HUES6 (cell line): ENCODE results near the gene PRLH.

ENCODE experiments used
- H3K27ac ChIP-seq: 2 replicates; pipeline ENCODE4 v1.7.0; 2013; ENCODE audit warnings: low read depth, mild to moderate bottlenecking, low read length, inconsistent platforms
- H3K27me3 ChIP-seq: 2 replicates; pipeline ENCODE4 v1.6.1; 2013; ENCODE audit warnings: low read length; ENCODE audit not compliant: control insufficient read depth, insufficient read depth
- H3K36me3 ChIP-seq: 2 replicates; pipeline ENCODE4 v1.6.1; 2013; ENCODE audit warnings: low read length; ENCODE audit not compliant: control insufficient read depth, insufficient read depth
- H3K4me1 ChIP-seq: 2 replicates; pipeline ENCODE4 v1.6.1; 2013; ENCODE audit warnings: low read length; ENCODE audit not compliant: control insufficient read depth, insufficient read depth
- H3K4me3 ChIP-seq: 2 replicates; pipeline ENCODE4 v1.5.1; 2013; ENCODE audit warnings: low read depth, low read length
- H3K9ac ChIP-seq: one replicate; pipeline ENCODE4 v1.6.1; 2013; ENCODE audit warnings: mild to moderate bottlenecking, low read length
- H3K9me3 ChIP-seq: 2 replicates; pipeline ENCODE4 v1.6.1; 2013; ENCODE audit warnings: low read depth, low read length; ENCODE audit not compliant: control insufficient read depth, insufficient read depth

The PRLH gene

DNA sequence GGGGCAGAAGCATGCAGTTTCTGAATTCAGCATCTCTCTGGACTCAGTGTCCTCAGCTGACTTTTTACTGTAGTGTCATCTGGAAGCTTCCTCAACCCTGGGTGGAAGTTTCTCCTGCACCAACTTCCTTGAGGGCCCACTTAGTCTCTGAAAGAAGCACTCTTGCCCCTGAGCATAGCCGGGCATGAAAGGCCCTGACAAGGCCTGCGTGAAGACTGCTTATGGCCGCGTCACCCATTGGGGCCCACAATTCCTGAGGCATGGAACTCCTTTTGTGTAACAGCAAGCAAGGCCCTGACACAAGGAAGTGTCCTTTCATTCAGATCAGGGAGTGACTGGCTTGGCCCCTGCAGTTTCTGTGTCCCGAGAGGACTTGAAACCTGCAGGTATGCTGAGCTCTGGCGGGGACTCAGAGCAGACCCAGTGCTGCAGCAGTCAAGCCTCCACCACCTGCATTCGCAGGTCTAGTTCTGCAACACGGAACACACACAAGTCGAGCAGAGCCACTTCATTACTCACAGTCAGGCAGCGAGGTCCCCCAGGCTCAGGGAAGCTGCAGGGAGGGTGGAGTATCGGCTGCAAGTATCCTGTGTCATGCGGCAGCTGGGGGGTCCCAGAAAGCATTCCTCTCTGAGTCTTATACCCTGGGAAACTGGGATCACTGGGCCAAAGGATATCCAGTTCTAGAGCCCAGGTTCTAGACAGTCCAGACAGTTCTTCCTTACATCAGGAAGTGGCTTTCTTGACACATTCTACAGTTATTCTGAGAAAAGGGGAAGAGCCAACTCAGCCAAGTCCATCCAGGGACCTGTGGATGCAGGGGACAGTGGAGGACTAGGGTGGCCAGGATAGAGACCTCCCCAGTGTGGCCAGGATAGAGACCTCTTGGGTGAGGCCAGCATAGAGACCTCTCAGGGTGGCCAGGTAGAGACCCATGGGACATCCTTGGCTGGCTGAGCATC is 35.6 kb upstream of the PRLH start:
- Histone ChIP-seq H3K4me3 (no peak overlapping the region), H3K36me3 (no peaks in the 10 kb centered on the region), H3K27ac (no peak overlapping the region), H3K9me3 (no peaks in the 10 kb centered on the region), H3K27me3 (no peaks in the 10 kb centered on the region), H3K4me1 (peaks cover 11% of the 10 kb centered on the region), H3K9ac (no peak overlapping the region)

DNA sequence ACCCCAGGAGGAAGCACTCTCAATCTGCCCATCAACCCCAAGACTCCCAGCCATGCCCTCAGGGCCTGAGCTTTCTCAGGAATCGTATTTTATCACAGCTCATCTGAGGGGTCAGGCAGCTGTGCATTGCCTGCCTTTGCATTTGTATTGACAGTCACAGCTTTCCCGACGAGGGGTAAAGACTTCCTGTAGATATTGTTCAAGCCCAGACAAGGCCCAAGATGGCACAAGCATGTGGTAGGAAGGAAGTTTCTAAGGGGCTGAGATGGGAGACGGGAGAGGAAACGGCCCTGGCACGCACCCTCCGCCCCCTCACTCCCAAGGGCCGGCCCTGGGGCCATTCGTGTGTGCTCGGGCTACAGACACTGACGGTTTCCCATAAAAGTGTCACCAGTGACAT is 34.2 kb upstream of the PRLH start:
- no peak overlapping the region for H3K9ac ChIP-seq
- H3K27ac ChIP-seq = no peak overlapping the region
- no peaks in the 10 kb centered on the region for H3K9me3 ChIP-seq
- no peaks in the 10 kb centered on the region for H3K27me3 ChIP-seq
- no peak overlapping the region for H3K4me3 ChIP-seq
- H3K4me1 ChIP-seq = peaks cover 11% of the 10 kb centered on the region
- H3K36me3 ChIP-seq = no peaks in the 10 kb centered on the region

DNA sequence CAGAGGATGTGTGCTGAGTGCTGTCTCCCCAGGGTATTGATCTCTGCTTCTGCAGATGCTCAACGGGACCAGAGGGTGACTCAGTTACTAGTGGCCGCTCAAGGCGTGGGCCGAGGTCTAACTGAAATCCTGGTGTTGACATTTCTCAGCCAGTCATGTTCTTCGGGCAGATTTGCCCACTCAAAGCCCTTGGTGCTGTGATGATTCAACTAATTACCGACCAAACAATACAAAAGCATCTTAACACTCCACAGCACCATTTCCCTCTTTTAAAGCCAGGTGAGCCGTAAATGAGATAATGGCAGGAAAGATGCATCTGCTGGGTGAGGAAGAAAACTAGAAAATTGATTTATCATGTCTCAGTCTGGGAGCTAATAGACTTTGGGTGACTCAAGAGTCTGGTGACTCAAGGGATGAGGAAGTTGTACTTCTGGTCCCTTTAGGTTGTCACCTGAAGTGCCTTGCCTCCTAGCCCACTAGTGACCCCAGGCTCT is 32.7 kb upstream of the PRLH start:
- Histone ChIP-seq H3K27ac (no peak overlapping the region), H3K4me1 (peaks cover 11% of the 10 kb centered on the region), H3K9me3 (no peaks in the 10 kb centered on the region), H3K4me3 (no peak overlapping the region), H3K9ac (no peak overlapping the region), H3K36me3 (no peaks in the 10 kb centered on the region), H3K27me3 (no peaks in the 10 kb centered on the region)

- no peaks in the 10 kb centered on the region for H3K9me3 ChIP-seq
- no peaks in the 10 kb centered on the region for H3K36me3 ChIP-seq
- H3K9ac ChIP-seq = no peak overlapping the region
- H3K27ac ChIP-seq = no peak overlapping the region
- H3K4me1 ChIP-seq = peaks cover 11% of the 10 kb centered on the region
- no peak overlapping the region for H3K4me3 ChIP-seq
- no peaks in the 10 kb centered on the region for H3K27me3 ChIP-seq
Measured at GRCh38 chr2:237534380-237534779, 32.0 kb upstream of the PRLH start.

DNA sequence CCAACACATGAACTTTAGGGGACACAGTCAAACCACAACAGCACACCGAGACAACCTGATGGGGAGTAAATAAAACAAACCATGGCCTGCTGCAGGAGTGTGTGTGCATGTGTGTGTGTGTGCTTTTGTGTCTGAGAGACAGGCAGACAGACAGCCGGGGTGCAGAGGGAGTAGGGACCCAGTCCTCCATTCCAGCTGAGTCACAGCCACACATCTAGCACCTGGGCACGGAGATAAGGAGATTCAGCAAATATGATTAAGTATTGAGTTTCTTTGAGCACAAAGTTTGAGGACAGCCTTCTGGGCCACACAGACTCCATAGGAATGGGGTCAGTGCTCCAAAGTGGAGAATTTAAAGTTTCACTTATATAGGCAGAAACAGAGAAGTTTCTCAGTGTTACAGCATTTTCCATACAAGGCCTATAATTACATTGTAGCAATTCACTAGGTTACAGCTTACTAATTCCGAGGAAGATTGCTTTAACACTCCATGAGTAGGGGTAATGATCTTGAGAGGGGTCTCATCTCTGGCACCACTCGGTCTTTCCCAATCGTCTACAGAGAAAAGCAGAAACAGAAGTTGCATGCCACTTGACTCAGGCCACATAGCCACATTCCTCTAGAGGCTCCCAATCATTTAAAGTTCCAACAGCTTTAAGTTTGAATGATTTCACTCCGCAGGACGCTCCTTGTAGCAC is 30.8 kb upstream of the PRLH start:
- no peak overlapping the region for H3K4me3 ChIP-seq
- no peaks in the 10 kb centered on the region for H3K27me3 ChIP-seq
- no peaks in the 10 kb centered on the region for H3K9me3 ChIP-seq
- H3K36me3 ChIP-seq = no peaks in the 10 kb centered on the region
- peaks cover 11% of the 10 kb centered on the region for H3K4me1 ChIP-seq
- H3K27ac ChIP-seq = no peak overlapping the region
- no peak overlapping the region for H3K9ac ChIP-seq

GRCh38 chr2:237536083-237536415 is 30.3 kb upstream of the PRLH start:
- Histone ChIP-seq H3K36me3 (no peaks in the 10 kb centered on the region), H3K9me3 (no peaks in the 10 kb centered on the region), H3K4me1 (peaks cover 11% of the 10 kb centered on the region), H3K4me3 (no peak overlapping the region), H3K27ac (no peak overlapping the region), H3K27me3 (no peaks in the 10 kb centered on the region), H3K9ac (no peak overlapping the region)

DNA sequence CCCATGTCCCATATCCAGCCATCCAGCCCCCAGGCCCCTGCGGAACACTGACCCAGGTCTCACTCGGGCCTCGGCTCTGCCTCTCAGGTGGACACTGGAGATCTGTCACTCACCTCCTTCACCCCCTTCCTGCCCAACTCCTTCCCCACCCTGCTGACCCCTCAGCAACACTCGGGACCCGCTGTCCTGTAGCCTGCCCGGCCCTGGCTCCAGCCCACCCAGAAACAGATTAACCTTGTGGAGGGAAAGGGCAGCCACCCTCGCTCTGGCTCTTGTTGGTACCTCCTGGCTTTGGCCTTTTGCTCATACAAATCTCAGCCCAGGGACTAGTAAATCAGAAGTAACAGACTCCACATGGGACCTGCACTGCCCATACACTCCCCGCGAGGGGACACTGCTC is 29.8 kb upstream of the PRLH start:
- peaks cover 10% of the 10 kb centered on the region for H3K4me1 ChIP-seq
- H3K9ac ChIP-seq = no peak overlapping the region
- H3K9me3 ChIP-seq = no peaks in the 10 kb centered on the region
- H3K27me3 ChIP-seq = no peaks in the 10 kb centered on the region
- no peak overlapping the region for H3K27ac ChIP-seq
- no peak overlapping the region for H3K4me3 ChIP-seq
- no peaks in the 10 kb centered on the region for H3K36me3 ChIP-seq

DNA sequence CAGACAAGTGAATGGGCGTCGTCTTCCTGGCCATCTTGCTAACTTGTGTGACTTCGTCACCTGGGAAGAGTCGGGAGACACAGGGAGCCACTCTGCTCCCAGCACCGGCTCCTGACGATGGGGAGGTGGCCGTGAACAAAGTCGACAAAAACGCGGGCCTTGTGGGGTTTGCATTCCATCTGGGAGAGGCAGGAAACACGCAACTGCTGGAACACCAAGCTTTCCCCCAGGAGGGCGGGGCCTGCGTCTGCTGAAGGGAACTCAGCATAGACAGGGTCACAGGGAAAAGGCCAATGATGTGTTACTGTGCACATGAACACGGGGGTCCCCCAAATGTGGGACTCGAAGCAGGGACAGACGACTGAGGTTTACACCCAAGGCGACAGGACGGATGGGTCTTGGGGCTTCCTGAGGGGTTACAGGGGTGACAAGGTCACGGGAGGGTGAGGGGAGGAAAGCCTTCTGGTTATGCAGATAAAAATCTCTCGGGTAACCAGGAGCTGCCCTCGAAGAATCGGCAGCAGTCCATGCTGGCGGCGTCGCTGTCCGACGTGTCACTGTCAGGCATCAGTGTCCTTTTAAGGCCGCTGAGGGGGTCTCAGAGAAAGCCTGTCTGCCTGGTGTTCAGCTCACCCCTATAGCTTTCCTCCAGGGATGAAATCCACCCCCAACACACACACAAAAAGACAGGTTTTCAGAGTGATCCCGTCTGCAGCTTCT is 28.2 kb upstream of the PRLH start:
- H3K4me1 ChIP-seq = no peaks in the 10 kb centered on the region
- H3K27me3 ChIP-seq = no peaks in the 10 kb centered on the region
- H3K4me3 ChIP-seq = no peak overlapping the region
- no peaks in the 10 kb centered on the region for H3K9me3 ChIP-seq
- no peak overlapping the region for H3K27ac ChIP-seq
- H3K9ac ChIP-seq = no peak overlapping the region
- H3K36me3 ChIP-seq = no peaks in the 10 kb centered on the region

- Histone ChIP-seq H3K9me3 (no peaks in the 10 kb centered on the region), H3K4me3 (no peak overlapping the region), H3K9ac (no peak overlapping the region), H3K4me1 (no peaks in the 10 kb centered on the region), H3K27me3 (no peaks in the 10 kb centered on the region), H3K27ac (no peak overlapping the region), H3K36me3 (no peaks in the 10 kb centered on the region)
Measured at GRCh38 chr2:237538901-237539300, 27.5 kb upstream of the PRLH start.

DNA sequence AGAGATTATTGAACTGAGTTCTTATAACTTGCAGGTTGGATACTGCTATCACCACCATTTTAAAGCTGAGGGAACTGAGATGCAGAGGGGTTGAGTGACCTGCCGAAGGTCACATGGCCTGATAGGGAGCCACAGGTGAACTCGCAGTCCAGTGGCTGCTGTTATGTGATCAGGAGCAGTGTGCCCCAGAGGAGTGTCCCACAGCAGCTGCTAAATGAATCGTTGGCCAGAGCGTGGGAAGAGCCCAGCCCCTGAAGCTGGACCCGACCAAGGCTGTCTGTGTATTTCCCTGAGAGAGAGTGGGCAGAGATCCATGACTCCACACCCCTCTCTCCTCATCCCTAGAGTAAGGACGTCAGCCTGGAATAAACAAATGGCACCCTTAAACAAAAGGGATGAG is 26.7 kb upstream of the PRLH start:
- no peaks in the 10 kb centered on the region for H3K36me3 ChIP-seq
- H3K4me3 ChIP-seq = no peak overlapping the region
- no peaks in the 10 kb centered on the region for H3K9me3 ChIP-seq
- no peak overlapping the region for H3K9ac ChIP-seq
- no peaks in the 10 kb centered on the region for H3K4me1 ChIP-seq
- H3K27me3 ChIP-seq = no peaks in the 10 kb centered on the region
- no peak overlapping the region for H3K27ac ChIP-seq
